H1 (cell line): ENCODE results near the gene GABRG3. TPM values are rescaled to one million over a fixed set of nuclear protein-coding genes. Genes with fewer than 3 reads are reported as not detected.

ENCODE experiments used
- CTCF ChIA-PET: fragments of 300-600 bp; sonication (Branson Sonifier 250); formaldehyde crosslinking; loops from one replicate; lab custom pipeline; 2021; ENCODE audit not compliant: partially characterized antibody; lab: Charles Lee
- POLR2A ChIA-PET: fragments of 300-600 bp; sonication (Branson Sonifier 250); formaldehyde crosslinking; loops from one replicate; lab custom pipeline; 2021; ENCODE audit warnings: inconsistent platforms; ENCODE audit not compliant: partially characterized antibody; lab: Charles Lee
- DNase-seq, 2 experiments: peaks; one replicate each; pipeline versions ENCODE4 v3.0.0 to v3.0.0-alpha.2; 2010 to 2022; ENCODE audit warnings: low spot score in 2 of 2, low read depth in 1 of 2, mixed read lengths in 1 of 2
- FAIRE-seq: peaks from 2 replicates; lab custom pipeline; 2011; peaks lifted over from hg19 to GRCh38; lab: Jason Lieb, UNC
- H2AFZ ChIP-seq: 2 replicates; pipeline ENCODE4 v1.8.1; 2012; ENCODE audit warnings: low read length, inconsistent platforms
- H2AK5ac ChIP-seq: 2 replicates; pipeline ENCODE4 v1.6.1; 2013; ENCODE audit warnings: low read depth, low read length
- H2BK120ac ChIP-seq: replicated peaks from 2 replicates; pipeline ENCODE3; 2013; ENCODE audit warnings: low read depth, low read length, inconsistent platforms
- H2BK12ac ChIP-seq: 2 replicates; pipeline ENCODE4 v1.6.1; 2013; ENCODE audit warnings: low read depth, low read length
- H2BK15ac ChIP-seq: 2 replicates; pipeline ENCODE4 v1.6.1; 2013; ENCODE audit warnings: low read length
- H2BK20ac ChIP-seq: 2 replicates; pipeline ENCODE4 v1.6.1; 2013; ENCODE audit warnings: low read length
- H2BK5ac ChIP-seq: 2 replicates; pipeline ENCODE4 v1.6.1; 2013; ENCODE audit warnings: low read depth, low read length
- H3K14ac ChIP-seq: 2 replicates; pipeline ENCODE4 v1.6.1; 2013; ENCODE audit warnings: inconsistent platforms; ENCODE audit not compliant: insufficient read length
- H3K18ac ChIP-seq: 2 replicates; pipeline ENCODE4 v1.6.1; 2013; ENCODE audit warnings: low read length; ENCODE audit errors: extremely low read depth
- H3K23ac ChIP-seq: 2 replicates; pipeline ENCODE4 v1.6.1; 2013; ENCODE audit warnings: inconsistent platforms; ENCODE audit not compliant: insufficient read length
- H3K23me2 ChIP-seq: 2 replicates; pipeline ENCODE4 v1.6.1; 2013; ENCODE audit warnings: low read depth, low read length
- H3K27ac ChIP-seq: 2 replicates; pipeline ENCODE4 v1.6.1; 2011; ENCODE audit warnings: low read depth, low read length, inconsistent platforms
- H3K27me3 ChIP-seq, 4 experiments: replicated peaks in 1 of 4; 1 replicate in 1 of 4; 2 replicates in 3 of 4; pipeline versions ENCODE4 v1.6.1 to v1.8.1; 2011 to 2013; ENCODE audit warnings: low read length in 3 of 4, mild to moderate bottlenecking in 3 of 4, inconsistent platforms in 2 of 4, mixed read lengths in 2 of 4, moderate library complexity in 1 of 4; ENCODE audit not compliant: control insufficient read depth in 3 of 4, insufficient read depth in 3 of 4; ENCODE audit errors: extremely low read depth in 1 of 4
- H3K36me3 ChIP-seq, 4 experiments: 2 replicates each; pipeline versions ENCODE4 v1.6.1 to v1.8.1; 2011 to 2013; ENCODE audit warnings: mild to moderate bottlenecking in 4 of 4, low read length in 3 of 4, moderate library complexity in 2 of 4, control low read depth in 1 of 4, inconsistent platforms in 1 of 4; ENCODE audit not compliant: insufficient read depth in 4 of 4, control insufficient read depth in 2 of 4
- H3K4ac ChIP-seq: replicated peaks from 2 replicates; pipeline ENCODE3; 2013; ENCODE audit warnings: low read length, low read depth, mixed read lengths, inconsistent platforms; ENCODE audit not compliant: insufficient read length
- H3K4me1 ChIP-seq, 4 experiments: replicated peaks in 1 of 4; 1 replicate in 1 of 4; 2 replicates in 3 of 4; pipeline versions ENCODE4 v1.6.1 to v1.8.1; 2011 to 2013; ENCODE audit warnings: low read length in 3 of 4, inconsistent platforms in 2 of 4, mixed read lengths in 1 of 4; ENCODE audit not compliant: insufficient read depth in 4 of 4, control insufficient read depth in 3 of 4
- H3K4me2 ChIP-seq, 2 experiments: 2 replicates each; pipeline versions ENCODE4 v1.6.1 to v1.8.1; 2011 to 2013; ENCODE audit warnings: low read depth in 2 of 2, low read length in 2 of 2, control low read depth in 1 of 2, inconsistent platforms in 1 of 2, mild to moderate bottlenecking in 1 of 2; ENCODE audit not compliant: insufficient read depth in 1 of 2
- H3K4me3 ChIP-seq, 4 experiments: fragments of 200-600, 300-600 bp in 1 of 4; sonication (generic), shearing (Covaris generic), sonication (Bioruptor Twin) in 1 of 4; 2 replicates each; pipeline versions ENCODE4 v1.5.1 to v1.8.1; 2011 to 2016; ENCODE audit warnings: low read length in 4 of 4, low read depth in 3 of 4, control low read depth in 2 of 4, inconsistent platforms in 2 of 4, mild to moderate bottlenecking in 2 of 4, mixed read lengths in 1 of 4, moderate library complexity in 1 of 4; ENCODE audit not compliant: insufficient read depth in 2 of 4; ENCODE audit errors: extremely low read depth in 1 of 4
- H3K56ac ChIP-seq: replicated peaks from 2 replicates; pipeline ENCODE3; 2013; ENCODE audit warnings: low read depth, mild to moderate bottlenecking, mixed read lengths, low read length, inconsistent platforms; ENCODE audit not compliant: insufficient read length
- H3K79me1 ChIP-seq: 2 replicates; pipeline ENCODE4 v1.6.1; 2013; ENCODE audit warnings: low read depth, low read length, control low read depth
- H3K79me2 ChIP-seq, 2 experiments: 2 replicates each; pipeline versions ENCODE4 v1.6.1 to v1.8.1; 2012 to 2013; ENCODE audit warnings: low read length in 2 of 2, mild to moderate bottlenecking in 2 of 2, inconsistent platforms in 1 of 2; ENCODE audit not compliant: insufficient read depth in 2 of 2, control insufficient read depth in 1 of 2
- H3K9ac ChIP-seq, 4 experiments: replicated peaks in 1 of 4; 1 replicate in 1 of 4; 2 replicates in 3 of 4; pipeline versions ENCODE4 v1.6.1 to v1.8.1; 2011 to 2013; ENCODE audit warnings: low read depth in 3 of 4, low read length in 3 of 4, control low read depth in 2 of 4, mild to moderate bottlenecking in 2 of 4, moderate library complexity in 2 of 4, inconsistent platforms in 1 of 4; ENCODE audit errors: extremely low read depth in 1 of 4
- H3K9me3 ChIP-seq, 2 experiments: 2 replicates each; pipeline versions ENCODE4 v1.6.1 to v1.8.1; 2012 to 2013; ENCODE audit warnings: mild to moderate bottlenecking in 2 of 2, moderate library complexity in 2 of 2, control low read depth in 1 of 2, inconsistent platforms in 1 of 2, low read depth in 1 of 2, low read length in 1 of 2, mixed read lengths in 1 of 2; ENCODE audit not compliant: insufficient read depth in 2 of 2
- H4K20me1 ChIP-seq, 2 experiments: replicated peaks in 1 of 2; 2 replicates each; pipeline versions ENCODE3 to v1.8.1; 2011 to 2013; ENCODE audit warnings: inconsistent platforms in 2 of 2, low read length in 2 of 2, mild to moderate bottlenecking in 1 of 2; ENCODE audit not compliant: insufficient read depth in 2 of 2, control insufficient read depth in 1 of 2
- H4K5ac ChIP-seq: 2 replicates; pipeline ENCODE4 v1.6.1; 2013; ENCODE audit warnings: low read length, low read depth, mixed read lengths, inconsistent platforms; ENCODE audit not compliant: insufficient read length
- H4K8ac ChIP-seq: 2 replicates; pipeline ENCODE4 v1.8.0; 2013; ENCODE audit warnings: mild to moderate bottlenecking, moderate library complexity, low read length, inconsistent platforms; ENCODE audit not compliant: insufficient read depth; ENCODE audit errors: extremely low read depth
- H4K91ac ChIP-seq: replicated peaks from 2 replicates; pipeline ENCODE3; 2013; ENCODE audit warnings: low read length, mixed read lengths, inconsistent platforms; ENCODE audit not compliant: insufficient read length
- ATF2 ChIP-seq: IDR thresholded peaks from 2 replicates; pipeline ENCODE4 v1.6.1; 2012; ENCODE audit warnings: low read length, inconsistent platforms
- BRCA1 ChIP-seq: IDR thresholded peaks from 2 replicates; pipeline ENCODE4 v1.6.1; 2012; ENCODE audit warnings: low read depth, low read length, improper control_type of control experiment
- CEBPB ChIP-seq: IDR thresholded peaks from 2 replicates; pipeline ENCODE4 v1.6.1; 2012; ENCODE audit warnings: low read depth, low read length
- SAP30 ChIP-seq: fragments of 300-600 bp; sonication (generic); IDR thresholded peaks from 2 replicates; pipeline ENCODE4 v1.7.1; 2012; ENCODE audit warnings: low read length, moderate library complexity, mild to moderate bottlenecking, inconsistent platforms; ENCODE audit not compliant: insufficient read depth, insufficient replicate concordance
- TAF1 ChIP-seq: IDR thresholded peaks from 2 replicates; pipeline ENCODE4 v1.6.1; 2011; ENCODE audit warnings: mild to moderate bottlenecking, low read depth, low read length
- polyA plus RNA-seq, 7 experiments: library from polyadenylated mRNA; depleted of rRNA in 3 of 7; stranded (reverse) in 5 of 7; unstranded in 2 of 7; fragments of >200 nt in 5 of 7; fragments of 200-250 nt in 2 of 7; gene quantifications; 1 replicate in 5 of 7; 2 replicates in 1 of 7; 4 replicates in 1 of 7; pipeline versions ENCODE4 v1.2.1 to v1.2.3, GENCODE V29; 2011 to 2013; ENCODE audit warnings: missing spikeins in 2 of 7, mixed read lengths in 2 of 7
- total RNA-seq: library from RNA; stranded (reverse); fragmentation: NEBNext Ultra II Directional; extraction: Animal tissue kit (Norgen Biotek cat#: 25700); gene quantifications from 2 replicates; pipeline ENCODE4 v1.2.1, GENCODE V29; 2021

GABRG3 gene
- total and polyA plus RNA-seq, 2 of the 8 experiments (the other 6 are each of a cell fraction or from before 2014, with no cell fraction given): 0.17 to 0.80 TPM

GRCh38 chr15:27506752-27507151, 535.8 kb downstream of the GABRG3 start:
- H3K4me3 ChIP-seq: no peak overlapping the region
- H3K4me1 ChIP-seq: no peaks in the 10 kb centered on the region
- H3K9ac ChIP-seq: no peak overlapping the region
- POLR2A ChIA-PET: no interaction called here
- H4K8ac ChIP-seq: no peak overlapping the region
- no peak overlapping the region for H3K14ac ChIP-seq
- no peak overlapping the region for H3K23ac ChIP-seq
- no peaks in the 10 kb centered on the region for H4K20me1 ChIP-seq
- TF ChIP-seq SAP30 (no peak), ATF2 (no peak), BRCA1 (no peak), TAF1 (no peak), CEBPB (no peak)
- CTCF ChIA-PET: no interaction called here
- H3K23me2 ChIP-seq: no peaks in the 10 kb centered on the region; the same call in 1 of the 2 replicates
- peaks cover 10 to 22% of the 10 kb centered on the region in 2 experiments; a peak in 3 of 4 replicates for H3K9me3 ChIP-seq
- H2AK5ac ChIP-seq: no peak overlapping the region
- no peaks in the 10 kb centered on the region for H3K27me3 ChIP-seq
- DNase-seq (no peak), FAIRE-seq (no peak)
- no peak overlapping the region for H2AFZ ChIP-seq
- no peak overlapping the region for H2BK120ac ChIP-seq
- H3K4ac ChIP-seq: no peak overlapping the region
- no peak overlapping the region for H3K18ac ChIP-seq
- no peaks in the 10 kb centered on the region for H3K79me2 ChIP-seq
- no peaks in the 10 kb centered on the region for H3K79me1 ChIP-seq
- H2BK12ac ChIP-seq: no peak overlapping the region
- H2BK15ac ChIP-seq: no peak overlapping the region
- H4K5ac ChIP-seq: no peak overlapping the region
- H3K56ac ChIP-seq: no peak overlapping the region
- H3K4me2 ChIP-seq: no peak overlapping the region
- peaks cover 0 to 4% (median 0%) of the 10 kb centered on the region in 4 experiments; a peak in 1 of 8 replicates for H3K36me3 ChIP-seq
- no peak overlapping the region for H3K27ac ChIP-seq
- no peak overlapping the region for H4K91ac ChIP-seq
- H2BK20ac ChIP-seq: no peak overlapping the region
- H2BK5ac ChIP-seq: no peak overlapping the region
